ENCODE results near the gene CCL24. TPM values are rescaled to one million over a fixed set of nuclear protein-coding genes. Genes with fewer than 3 reads are reported as not detected.

CCL24 gene
- total and polyA plus RNA-seq, 10 of the 15 experiments (the other 5 are each of a cell fraction or from before 2014, with no cell fraction given): not detected

DNA sequence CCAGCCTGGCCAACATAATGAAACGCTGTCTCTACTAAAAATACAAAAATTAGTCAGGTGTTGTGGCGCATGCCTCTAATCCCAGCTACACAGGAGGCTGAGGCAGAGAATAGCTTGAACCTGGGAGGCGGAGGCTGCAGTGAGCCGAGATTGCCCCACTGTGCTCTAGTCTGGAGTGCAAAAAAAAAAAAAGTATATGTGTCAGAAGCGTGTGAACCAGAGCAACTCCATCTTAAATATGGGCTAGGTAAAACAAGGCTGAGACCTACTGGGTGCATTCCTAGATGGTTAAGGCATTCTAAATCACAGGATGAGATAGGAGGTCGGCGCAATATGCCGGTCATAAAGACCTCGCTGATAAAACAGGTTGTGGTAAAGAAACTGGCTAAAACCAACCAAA lies 6.2 kb downstream of the CCL24 start:
- no peak overlapping the region for H3K27ac ChIP-seq (ENCODE audit: control insufficient read depth, insufficient read depth)
- no peaks in the 10 kb centered on the region for H4K20me1 ChIP-seq (ENCODE audit: control insufficient read depth, insufficient read depth)
- H3K9ac ChIP-seq (ENCODE audit: control insufficient read depth, insufficient read depth, low read length): no peak overlapping the region
- SMC1A ChIA-PET (ENCODE audit: uncharacterized antibody, unreplicated experiment): no interaction called here
- ATAC-seq: no peak
- intact Hi-C loops (cut with micrococcal nuclease; ENCODE audit: unreplicated experiment) (no loop called here), in situ Hi-C loops (cut with MboI) (no loop called here)
- no peaks in the 10 kb centered on the region for H3K27me3 ChIP-seq (replicated peaks in 1 of 2; ENCODE audit: control insufficient read depth in 2 of 2, insufficient read depth in 2 of 2, low read length in 1 of 2)
- CTCF ChIA-PET: no interaction called here
- no peaks in the 10 kb centered on the region for H3K79me2 ChIP-seq (ENCODE audit: control insufficient read depth, insufficient read depth, low read length)
- H3K4me1 ChIP-seq (ENCODE audit: control insufficient read depth, insufficient read depth, low read length): no peaks in the 10 kb centered on the region
- no peaks in the 10 kb centered on the region for H3K36me3 ChIP-seq (ENCODE audit: control insufficient read depth in 2 of 2, insufficient read depth in 2 of 2, low read length in 1 of 2)
- BruUV-seq (replicated peaks): no TSS peak
- TF ChIP-seq, protein P1, sequence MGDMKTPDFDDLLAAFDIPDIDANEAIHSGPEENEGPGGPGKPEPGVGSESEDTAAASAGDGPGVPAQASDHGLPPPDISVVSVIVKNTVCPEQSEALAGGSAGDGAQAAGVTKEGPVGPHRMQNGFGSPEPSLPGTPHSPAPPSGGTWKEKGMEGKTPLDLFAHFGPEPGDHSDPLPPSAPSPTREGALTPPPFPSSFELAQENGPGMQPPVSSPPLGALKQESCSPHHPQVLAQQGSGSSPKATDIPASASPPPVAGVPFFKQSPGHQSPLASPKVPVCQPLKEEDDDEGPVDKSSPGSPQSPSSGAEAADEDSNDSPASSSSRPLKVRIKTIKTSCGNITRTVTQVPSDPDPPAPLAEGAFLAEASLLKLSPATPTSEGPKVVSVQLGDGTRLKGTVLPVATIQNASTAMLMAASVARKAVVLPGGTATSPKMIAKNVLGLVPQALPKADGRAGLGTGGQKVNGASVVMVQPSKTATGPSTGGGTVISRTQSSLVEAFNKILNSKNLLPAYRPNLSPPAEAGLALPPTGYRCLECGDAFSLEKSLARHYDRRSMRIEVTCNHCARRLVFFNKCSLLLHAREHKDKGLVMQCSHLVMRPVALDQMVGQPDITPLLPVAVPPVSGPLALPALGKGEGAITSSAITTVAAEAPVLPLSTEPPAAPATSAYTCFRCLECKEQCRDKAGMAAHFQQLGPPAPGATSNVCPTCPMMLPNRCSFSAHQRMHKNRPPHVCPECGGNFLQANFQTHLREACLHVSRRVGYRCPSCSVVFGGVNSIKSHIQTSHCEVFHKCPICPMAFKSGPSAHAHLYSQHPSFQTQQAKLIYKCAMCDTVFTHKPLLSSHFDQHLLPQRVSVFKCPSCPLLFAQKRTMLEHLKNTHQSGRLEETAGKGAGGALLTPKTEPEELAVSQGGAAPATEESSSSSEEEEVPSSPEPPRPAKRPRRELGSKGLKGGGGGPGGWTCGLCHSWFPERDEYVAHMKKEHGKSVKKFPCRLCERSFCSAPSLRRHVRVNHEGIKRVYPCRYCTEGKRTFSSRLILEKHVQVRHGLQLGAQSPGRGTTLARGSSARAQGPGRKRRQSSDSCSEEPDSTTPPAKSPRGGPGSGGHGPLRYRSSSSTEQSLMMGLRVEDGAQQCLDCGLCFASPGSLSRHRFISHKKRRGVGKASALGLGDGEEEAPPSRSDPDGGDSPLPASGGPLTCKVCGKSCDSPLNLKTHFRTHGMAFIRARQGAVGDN (IDR thresholded peaks at IDR 0.05): no peak
- TF ChIP-seq GATAD2B (conservative IDR thresholded peaks at IDR 0.05; ENCODE audit: low read depth): no peak
- TF ChIP-seq BRCA1 (IDR thresholded peaks at IDR 0.05; ENCODE audit: low read depth, low read length): no peak
- no peak for TF ChIP-seq IRF4 (IDR thresholded peaks at IDR 0.05; ENCODE audit: low read depth, low read length)
- TF ChIP-seq, protein P2, sequence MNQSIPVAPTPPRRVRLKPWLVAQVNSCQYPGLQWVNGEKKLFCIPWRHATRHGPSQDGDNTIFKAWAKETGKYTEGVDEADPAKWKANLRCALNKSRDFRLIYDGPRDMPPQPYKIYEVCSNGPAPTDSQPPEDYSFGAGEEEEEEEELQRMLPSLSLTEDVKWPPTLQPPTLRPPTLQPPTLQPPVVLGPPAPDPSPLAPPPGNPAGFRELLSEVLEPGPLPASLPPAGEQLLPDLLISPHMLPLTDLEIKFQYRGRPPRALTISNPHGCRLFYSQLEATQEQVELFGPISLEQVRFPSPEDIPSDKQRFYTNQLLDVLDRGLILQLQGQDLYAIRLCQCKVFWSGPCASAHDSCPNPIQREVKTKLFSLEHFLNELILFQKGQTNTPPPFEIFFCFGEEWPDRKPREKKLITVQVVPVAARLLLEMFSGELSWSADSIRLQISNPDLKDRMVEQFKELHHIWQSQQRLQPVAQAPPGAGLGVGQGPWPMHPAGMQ (IDR thresholded peaks at IDR 0.05; ENCODE audit: borderline replicate concordance): no peak
- no peak for TF ChIP-seq RFX5 (IDR thresholded peaks at IDR 0.05; ENCODE audit: low read depth, low read length)
- H3K4me3 ChIP-seq: no peak overlapping the region
- POLR2A ChIA-PET: no interaction called here
- H3K4me2 ChIP-seq (ENCODE audit: control insufficient read depth, insufficient read depth): no peak overlapping the region
- RAD21 ChIA-PET (ENCODE audit: unreplicated experiment): no interaction called here
- no peak for DNase-seq (ENCODE audit: low read depth, low spot score)
- no peak overlapping the region for H2AFZ ChIP-seq (ENCODE audit: control insufficient read depth, low read depth, low read length)
- 70% methylated on average over 9 of the region's 9 CpGs for WGBS (ENCODE audit: insufficient coverage, insufficient replicate concordance, low lambda C conversion rate, missing lambda C conversion rate)
- peaks cover 5% of the 10 kb centered on the region; the same call in 2 of the 3 replicates for H3K9me3 ChIP-seq (replicated peaks; ENCODE audit: control insufficient read depth, insufficient read depth, low read length)
- FAIRE-seq: no peak

Data from GM12878 (cell line).